ENCODE data around the gene ARRDC5. TPM values are rescaled to one million over a fixed set of nuclear protein-coding genes. Genes with fewer than 3 reads are reported as not detected.
A peak's percentile ranks its signal among the peaks of the same experiment; 100 is the strongest.
"Not testable (repeated sequence)": the region's sequence is repeated elsewhere in the genome, so short reads cannot be mapped to it uniquely, and the experiment has no call there.

The ARRDC5 gene
- total and polyA plus RNA-seq, 2 of the 13 experiments (the other 11 are each of a cell fraction or from before 2014, with no cell fraction given), result not detected

GRCh38 chr19:4853506-4853905, 49.2 kb downstream of the ARRDC5 start:
- ATAC-seq; intact Hi-C loops (cut with micrococcal nuclease; ENCODE audit: unreplicated experiment): not testable (repeated sequence)

GRCh38 chr19:4852484-4852883, 50.2 kb downstream of the ARRDC5 start:
- no peak overlapping the region for H3K27ac ChIP-seq (ENCODE audit: extremely low read length, insufficient read depth, low read length)
- peaks cover 13 to 35% of the 10 kb centered on the region in 2 experiments; a peak in 4 of 5 replicates for H3K36me3 ChIP-seq (replicated peaks in 1 of 2; ENCODE audit: control insufficient read depth in 1 of 2, insufficient read depth in 2 of 2, low read length in 2 of 2)
- FAIRE-seq, result no peak
- BruUV-seq (replicated peaks), result no TSS peak
- H3K9ac ChIP-seq (ENCODE audit: insufficient read depth, low read depth, low read length), result no peak overlapping the region
- intact Hi-C loops (cut with micrococcal nuclease; ENCODE audit: unreplicated experiment) (no loop called here), in situ Hi-C loops (cut with HindIII; ENCODE audit: extremely low pct_ligation_motif_present, low pct_unique_long_range_greater_than_20kb) (loop anchor here (5.0 kb wide), 1 partner anchor 45 kb away; no protein-coding TSS in a partner anchor)
- TF ChIP-seq ZNF121 (CRISPR knock-in tag; IDR thresholded peaks at IDR 0.05) (0 out of 2 replicates have a peak, but pooled peaks have one; percentile 41), POLR2G (IDR thresholded peaks at IDR 0.05; ENCODE audit: low read depth, low read length) (0 out of 2 replicates have a peak, but pooled peaks have one; percentile 36), ZNF768 (CRISPR knock-in tag; IDR thresholded peaks at IDR 0.05) (0 out of 2 replicates have a peak, but pooled peaks have one; percentile 13), GATAD1 (CRISPR knock-in tag; IDR thresholded peaks at IDR 0.05) (no peak), ZNF639 (CRISPR knock-in tag; conservative IDR thresholded peaks at IDR 0.05) (no peak)
- H2AFZ ChIP-seq (ENCODE audit: low read length), result no peak overlapping the region
- H4K20me1 ChIP-seq (ENCODE audit: insufficient read depth, low read length), result no peaks in the 10 kb centered on the region
- ATAC-seq, result no peak
- no peaks in the 10 kb centered on the region for H3K9me3 ChIP-seq (ENCODE audit: low read length)
- DNase-seq (ENCODE audit: low spot score), result no peak
- no peaks in the 10 kb centered on the region for H3K27me3 ChIP-seq (ENCODE audit: control insufficient read depth in 1 of 2, insufficient read depth in 2 of 2, low read length in 2 of 2)
- no peak overlapping the region for H3K4me3 ChIP-seq (replicated peaks in 1 of 3; ENCODE audit: insufficient read depth in 1 of 3, low read depth in 2 of 3, low read length in 3 of 3)
- no peak overlapping the region for H3K4me2 ChIP-seq (ENCODE audit: low read depth, low read length)
- H3K79me2 ChIP-seq (ENCODE audit: insufficient read depth, low read length), result no peaks in the 10 kb centered on the region
- CTCF ChIA-PET (ENCODE audit: low intra/inter-chr PET ratio, low total read pairs), result interaction anchor here (2.2 to 2.5 kb wide), 2 partner anchors 40 to 43 kb away, joined by 27 to 33 read pairs; no protein-coding TSS in a partner anchor
- peaks cover 11% of the 10 kb centered on the region for H3K4me1 ChIP-seq (ENCODE audit: insufficient read depth, low read length)
- WGBS (ENCODE audit: low lambda C conversion rate), result 96% methylated on average over 6 of the region's 6 CpGs
- POLR2A ChIA-PET, result interaction anchor here (1.5 to 1.8 kb wide), 2 partner anchors 15 to 43 kb away, joined by 8 to 11 read pairs; partner anchors contain the start of gene PLIN3

More at GRCh38 chr19:4853506-4853905, 49.2 kb downstream of the ARRDC5 start:
- not testable (repeated sequence) for H4K20me1 ChIP-seq (ENCODE audit: insufficient read depth, low read length); H3K4me2 ChIP-seq (ENCODE audit: low read depth, low read length); FAIRE-seq; H3K27me3 ChIP-seq (ENCODE audit: control insufficient read depth in 1 of 2, insufficient read depth in 2 of 2, low read length in 2 of 2); BruUV-seq (replicated peaks); DNase-seq (ENCODE audit: low spot score); H3K4me3 ChIP-seq (replicated peaks in 1 of 3; ENCODE audit: insufficient read depth in 1 of 3, low read depth in 2 of 3, low read length in 3 of 3); H3K9me3 ChIP-seq (ENCODE audit: low read length); H2AFZ ChIP-seq (ENCODE audit: low read length); H3K27ac ChIP-seq (ENCODE audit: extremely low read length, insufficient read depth, low read length); H3K9ac ChIP-seq (ENCODE audit: insufficient read depth, low read depth, low read length); H3K79me2 ChIP-seq (ENCODE audit: insufficient read depth, low read length)
- Histone ChIP-seq H3K4me1 (ENCODE audit: insufficient read depth, low read length) (peaks cover 11% of the 10 kb centered on the region), H3K36me3 (replicated peaks in 1 of 2; ENCODE audit: control insufficient read depth in 1 of 2, insufficient read depth in 2 of 2, low read length in 2 of 2) (peaks cover 11 to 28% of the 10 kb centered on the region in 2 experiments; a peak in 4 of 5 replicates)
- in situ Hi-C loops (cut with HindIII; ENCODE audit: extremely low pct_ligation_motif_present, low pct_unique_long_range_greater_than_20kb), result loop anchor here (5.0 kb wide), 1 partner anchor 46 kb away; no protein-coding TSS in a partner anchor
- CTCF ChIA-PET (ENCODE audit: low intra/inter-chr PET ratio, low total read pairs), result interaction anchor here (2.5 kb wide), 1 partner anchor 44 kb away, joined by 33 read pairs; no protein-coding TSS in a partner anchor
- POLR2A ChIA-PET, result interaction anchor here (1.0 kb wide), 1 partner anchor 14 kb away, joined by 3 read pairs; the partner anchor contains the start of gene PLIN3
- 95% methylated on average over 8 of the region's 8 CpGs for WGBS (ENCODE audit: low lambda C conversion rate)
